Endothelial cell of umbilical vein (primary cell): ENCODE data around the gene TNFSF18.

Experiments used
- EZH2 ChIP-seq: IDR thresholded peaks from 2 replicates; pipeline ENCODE4 v1.6.1; 2012; ENCODE audit warnings: borderline replicate concordance, low read depth, mild to moderate bottlenecking, moderate library complexity, low read length, inconsistent platforms; ENCODE audit not compliant: severe bottlenecking
- FOS ChIP-seq: IDR thresholded peaks from 2 replicates; pipeline ENCODE4 v1.6.1; 2011; ENCODE audit warnings: mild to moderate bottlenecking, low read length, moderate library complexity, borderline replicate concordance; ENCODE audit not compliant: insufficient read depth
- GATA2 ChIP-seq: IDR thresholded peaks from 2 replicates; pipeline ENCODE4 v1.7.0; 2011; ENCODE audit warnings: low read depth, mild to moderate bottlenecking, moderate library complexity, mixed read lengths, low read length; ENCODE audit not compliant: insufficient read length, insufficient read depth
- JUN ChIP-seq: IDR thresholded peaks from 2 replicates; pipeline ENCODE4 v1.6.1; 2011; ENCODE audit warnings: borderline replicate concordance, low read depth; ENCODE audit not compliant: insufficient read length, insufficient read depth
- POLR2A ChIP-seq: IDR thresholded peaks from 2 replicates; pipeline ENCODE4 v1.6.1; 2012; ENCODE audit warnings: low read depth, mild to moderate bottlenecking, control low read depth, low read length
- POLR2AphosphoS5 ChIP-seq: IDR thresholded peaks from 2 replicates; pipeline ENCODE4 v1.6.1; 2012; ENCODE audit warnings: low read depth, mild to moderate bottlenecking, control low read depth, low read length, moderate library complexity; ENCODE audit not compliant: insufficient read depth
- TF ChIP-seq, protein P1 (sequence below): IDR thresholded peaks from 2 replicates; pipeline ENCODE4 v1.6.1; 2011; ENCODE audit not compliant: insufficient read depth, insufficient read length
- TF ChIP-seq, protein P2 (sequence below), 2 donors: IDR thresholded peaks; 1 replicate in 1 of 2; 2 replicates in 1 of 2; pipeline ENCODE4 v1.5.1; 2011; ENCODE audit warnings: low read length in 2 of 2, mild to moderate bottlenecking in 2 of 2, moderate library complexity in 2 of 2, control low read depth in 1 of 2, inconsistent platforms in 1 of 2, low read depth in 1 of 2; ENCODE audit not compliant: insufficient read depth in 1 of 2; ENCODE audit errors: extremely low read depth in 1 of 2

DNA sequence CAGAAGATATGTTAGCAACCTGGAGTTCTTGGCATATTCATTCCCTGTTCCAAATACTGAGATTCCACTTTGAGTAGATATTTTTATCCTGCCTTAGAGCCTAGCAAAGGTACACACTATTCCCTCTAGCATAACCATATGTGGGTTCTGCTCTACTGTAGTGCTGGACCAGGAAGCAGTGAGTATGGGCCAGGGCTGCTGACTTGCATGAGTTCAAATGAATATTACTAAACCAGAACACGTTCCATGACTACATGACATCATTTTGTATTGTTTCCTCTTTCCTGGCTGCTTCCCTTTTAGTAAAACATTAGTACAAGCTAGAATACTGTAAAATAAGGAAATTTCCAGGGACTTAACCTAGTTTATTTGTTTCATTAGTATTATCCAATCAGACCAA, 41.1 kb downstream of the TNFSF18 start:
- TF ChIP-seq, protein P1, sequence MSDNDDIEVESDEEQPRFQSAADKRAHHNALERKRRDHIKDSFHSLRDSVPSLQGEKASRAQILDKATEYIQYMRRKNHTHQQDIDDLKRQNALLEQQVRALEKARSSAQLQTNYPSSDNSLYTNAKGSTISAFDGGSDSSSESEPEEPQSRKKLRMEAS, result no peak
- TF ChIP-seq GATA2 (no peak), POLR2A (no peak), EZH2 (no peak), FOS (no peak), JUN (no peak), POLR2AphosphoS5 (no peak)
- TF ChIP-seq, protein P2, sequence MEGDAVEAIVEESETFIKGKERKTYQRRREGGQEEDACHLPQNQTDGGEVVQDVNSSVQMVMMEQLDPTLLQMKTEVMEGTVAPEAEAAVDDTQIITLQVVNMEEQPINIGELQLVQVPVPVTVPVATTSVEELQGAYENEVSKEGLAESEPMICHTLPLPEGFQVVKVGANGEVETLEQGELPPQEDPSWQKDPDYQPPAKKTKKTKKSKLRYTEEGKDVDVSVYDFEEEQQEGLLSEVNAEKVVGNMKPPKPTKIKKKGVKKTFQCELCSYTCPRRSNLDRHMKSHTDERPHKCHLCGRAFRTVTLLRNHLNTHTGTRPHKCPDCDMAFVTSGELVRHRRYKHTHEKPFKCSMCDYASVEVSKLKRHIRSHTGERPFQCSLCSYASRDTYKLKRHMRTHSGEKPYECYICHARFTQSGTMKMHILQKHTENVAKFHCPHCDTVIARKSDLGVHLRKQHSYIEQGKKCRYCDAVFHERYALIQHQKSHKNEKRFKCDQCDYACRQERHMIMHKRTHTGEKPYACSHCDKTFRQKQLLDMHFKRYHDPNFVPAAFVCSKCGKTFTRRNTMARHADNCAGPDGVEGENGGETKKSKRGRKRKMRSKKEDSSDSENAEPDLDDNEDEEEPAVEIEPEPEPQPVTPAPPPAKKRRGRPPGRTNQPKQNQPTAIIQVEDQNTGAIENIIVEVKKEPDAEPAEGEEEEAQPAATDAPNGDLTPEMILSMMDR (IDR thresholded peaks at IDR 0.05; ENCODE audit: extremely low read depth in 1 of 2, insufficient read depth in 1 of 2, low read depth in 1 of 2, low read length in 2 of 2), result no peak
